Duodenal mucosa (tissue), 2 donors: ENCODE measurements around the gene HOXC12.
A peak's percentile ranks its signal among the peaks of the same experiment; 100 is the strongest.

Experiments used
- H3K27ac ChIP-seq: one replicate; pipeline ENCODE4 v1.7.0; 2013; ENCODE audit warnings: low read depth, low read length
- H3K27me3 ChIP-seq, 2 donors: one replicate each; pipeline ENCODE4 v1.7.0; 2013; ENCODE audit warnings: low read length in 2 of 2, control low read depth in 1 of 2; ENCODE audit not compliant: insufficient read depth in 2 of 2, control insufficient read depth in 1 of 2
- H3K36me3 ChIP-seq, 2 donors: one replicate each; pipeline ENCODE4 v1.7.0; 2013; ENCODE audit warnings: low read length in 2 of 2, control low read depth in 1 of 2; ENCODE audit not compliant: insufficient read depth in 2 of 2, control insufficient read depth in 1 of 2
- H3K4me1 ChIP-seq, 2 donors: one replicate each; pipeline ENCODE4 v1.7.0; 2013; ENCODE audit warnings: low read length in 2 of 2, control low read depth in 1 of 2; ENCODE audit not compliant: insufficient read depth in 2 of 2, control insufficient read depth in 1 of 2
- H3K4me3 ChIP-seq, 2 donors: one replicate each; pipeline ENCODE4 v1.7.0; 2013; ENCODE audit warnings: low read length in 2 of 2, low read depth in 1 of 2
- H3K9ac ChIP-seq, 2 donors: one replicate each; pipeline ENCODE4 v1.7.0; 2013; ENCODE audit warnings: low read length in 2 of 2, low read depth in 1 of 2
- H3K9me3 ChIP-seq, 2 donors: one replicate each; pipeline ENCODE4 v1.7.0; 2013; ENCODE audit warnings: low read length in 2 of 2, control low read depth in 1 of 2; ENCODE audit not compliant: control insufficient read depth in 1 of 2

Gene HOXC12

GRCh38 chr12:54004841-54005530 is 50.3 kb downstream of the HOXC12 start:
- Histone ChIP-seq H3K36me3 (no peaks in the 10 kb centered on the region), H3K9me3 (no peaks in the 10 kb centered on the region), H3K4me1 (peaks cover 9 to 13% of the 10 kb centered on the region in 2 donors), H3K27me3 (peaks cover 89 to 93% of the 10 kb centered on the region in 2 donors), H3K27ac (no peak overlapping the region), H3K4me3 (no peak overlapping the region), H3K9ac (no peak overlapping the region)

GRCh38 chr12:54005531-54005852 is 50.8 kb downstream of the HOXC12 start:
- Histone ChIP-seq H3K4me1 (peaks cover 9 to 13% of the 10 kb centered on the region in 2 donors), H3K4me3 (no peak overlapping the region), H3K9ac (no peak overlapping the region), H3K36me3 (no peaks in the 10 kb centered on the region), H3K27me3 (peaks cover 89 to 93% of the 10 kb centered on the region in 2 donors), H3K9me3 (no peaks in the 10 kb centered on the region), H3K27ac (no peak overlapping the region)

DNA sequence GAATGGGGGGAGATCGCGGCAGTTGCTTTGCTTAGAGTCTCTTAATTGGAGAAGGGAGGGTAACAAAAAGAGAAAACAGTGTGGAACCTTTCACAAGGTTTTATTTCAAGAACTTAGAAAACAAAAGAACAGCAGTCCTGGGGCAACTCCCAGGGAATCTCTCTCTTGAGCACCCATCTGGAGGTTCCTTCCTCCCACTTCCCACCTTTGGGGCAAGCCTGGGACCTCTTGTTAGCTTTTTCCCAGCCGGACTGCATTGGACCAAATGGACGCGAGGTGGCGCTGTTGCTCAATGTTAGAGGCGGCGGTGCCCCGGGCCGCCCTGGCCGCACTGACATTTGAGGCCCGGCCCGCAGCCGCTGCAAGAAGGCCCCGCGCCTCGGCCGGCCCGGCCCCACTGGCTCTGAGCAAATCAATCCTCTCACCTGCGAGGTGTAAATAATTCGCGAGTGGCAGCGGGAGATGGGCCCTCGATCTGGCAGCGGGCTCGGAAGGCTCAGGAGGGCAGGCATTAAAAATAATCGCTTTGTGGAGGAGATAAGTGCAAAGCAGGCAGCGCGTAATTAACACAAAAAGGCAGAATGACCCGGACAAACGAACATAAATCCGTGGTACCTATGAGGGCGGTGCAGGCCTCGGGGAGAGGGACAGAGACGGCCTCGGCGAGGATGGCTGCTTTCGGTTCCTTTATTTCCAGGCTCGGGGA is 51.3 kb downstream of the HOXC12 start:
- H3K4me1 ChIP-seq, result peaks cover 9 to 13% of the 10 kb centered on the region in 2 donors
- H3K4me3 ChIP-seq, result peak overlapping the region; percentile 33 to 57
- no peaks in the 10 kb centered on the region for H3K9me3 ChIP-seq
- H3K27me3 ChIP-seq, result peaks cover 89 to 93% of the 10 kb centered on the region in 2 donors
- peak overlapping the region; percentile 4 to 48 for H3K9ac ChIP-seq
- H3K36me3 ChIP-seq, result no peaks in the 10 kb centered on the region
- H3K27ac ChIP-seq, result no peak overlapping the region

GRCh38 chr12:54006559-54007220 is 52.0 kb downstream of the HOXC12 start:
- H3K4me3 ChIP-seq, result peak overlapping the region; percentile 33 to 57
- no peak overlapping the region for H3K27ac ChIP-seq
- peaks cover 88 to 93% of the 10 kb centered on the region in 2 donors for H3K27me3 ChIP-seq
- no peaks in the 10 kb centered on the region for H3K36me3 ChIP-seq
- peaks cover 9 to 13% of the 10 kb centered on the region in 2 donors for H3K4me1 ChIP-seq
- H3K9ac ChIP-seq, result peak overlapping the region; percentile 4 to 48
- no peaks in the 10 kb centered on the region for H3K9me3 ChIP-seq

- Histone ChIP-seq H3K4me1 (peaks cover 9 to 13% of the 10 kb centered on the region in 2 donors), H3K9ac (no peak overlapping the region), H3K27ac (no peak overlapping the region), H3K4me3 (no peak overlapping the region), H3K9me3 (no peaks in the 10 kb centered on the region), H3K27me3 (peaks cover 85 to 89% of the 10 kb centered on the region in 2 donors), H3K36me3 (no peaks in the 10 kb centered on the region)
Measured at GRCh38 chr12:54007538-54008259, 53.0 kb downstream of the HOXC12 start.

DNA sequence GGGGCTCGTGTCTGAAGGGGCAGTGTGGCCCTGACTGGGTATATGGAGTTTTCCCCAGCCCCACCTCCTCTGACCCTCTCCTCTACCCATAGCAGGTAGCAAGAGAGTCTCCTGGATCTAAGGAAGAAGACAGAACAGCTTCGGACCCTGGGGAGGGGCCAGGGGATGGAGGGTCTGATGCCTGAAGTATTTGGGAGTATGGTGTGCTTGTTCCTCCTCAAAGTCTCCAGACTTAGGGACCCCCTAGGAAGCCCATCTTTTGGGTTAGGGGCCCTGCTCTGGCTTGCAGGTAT is 53.5 kb downstream of the HOXC12 start:
- Histone ChIP-seq H3K9ac (no peak overlapping the region), H3K4me1 (peaks cover 9 to 13% of the 10 kb centered on the region in 2 donors), H3K27me3 (peaks cover 85 to 89% of the 10 kb centered on the region in 2 donors), H3K27ac (no peak overlapping the region), H3K4me3 (no peak overlapping the region), H3K9me3 (no peaks in the 10 kb centered on the region), H3K36me3 (no peaks in the 10 kb centered on the region)
